Osteocyte (in vitro differentiated cells): ENCODE results near the gene FHL2. TPM values are rescaled to one million over a fixed set of nuclear protein-coding genes. Genes with fewer than 3 reads are reported as not detected.

ENCODE experiments used
- DNase-seq: peaks from one replicate; pipeline ENCODE4 v3.0.0; 2021; ENCODE audit warnings: mixed read lengths; ENCODE audit not compliant: unreplicated experiment; ENCODE audit errors: extremely low spot score
- H3K27ac Mint-ChIP-seq: one replicate; pipeline ENCODE4 v1.8.0; 2021; ENCODE audit warnings: mild to moderate bottlenecking, mixed read lengths; ENCODE audit not compliant: unreplicated experiment
- H3K27me3 Mint-ChIP-seq: one replicate; pipeline ENCODE4 v1.8.0; 2021; ENCODE audit warnings: mixed read lengths; ENCODE audit not compliant: unreplicated experiment
- H3K36me3 Mint-ChIP-seq: one replicate; pipeline ENCODE4 v1.8.0; 2021; ENCODE audit warnings: mixed read lengths; ENCODE audit not compliant: unreplicated experiment
- H3K4me1 Mint-ChIP-seq: one replicate; pipeline ENCODE4 v1.8.0; 2021; ENCODE audit warnings: mixed read lengths; ENCODE audit not compliant: unreplicated experiment
- H3K4me3 Mint-ChIP-seq: one replicate; pipeline ENCODE4 v1.8.0; 2021; ENCODE audit warnings: mild to moderate bottlenecking, moderate library complexity, mixed read lengths; ENCODE audit not compliant: unreplicated experiment
- H3K9me3 Mint-ChIP-seq: one replicate; pipeline ENCODE4 v1.8.0; 2021; ENCODE audit warnings: mixed read lengths; ENCODE audit not compliant: unreplicated experiment
- CTCF ChIP-seq: fragments of 200-600 bp; sonication (generic); IDR thresholded peaks from 2 replicates; pipeline ENCODE4 v1.5.0; 2021; ENCODE audit warnings: antibody characterized with exemption, mild to moderate bottlenecking, moderate library complexity
- total RNA-seq: library from RNA; stranded (reverse); gene quantifications from 2 replicates; pipeline ENCODE4 v1.2.1, GENCODE V29; 2021

The FHL2 gene
- total RNA-seq, 1 donor from 2014 or later: 76.8 TPM

- Mint-ChIP-seq H3K27me3 (no peaks in the 10 kb centered on the region), H3K4me3 (no peak overlapping the region), H3K27ac (no peak overlapping the region), H3K36me3 (no peaks in the 10 kb centered on the region), H3K9me3 (no peaks in the 10 kb centered on the region), H3K4me1 (peaks cover 31% of the 10 kb centered on the region)
- DNase-seq: no peak
- TF ChIP-seq CTCF: peak; percentile 25
These were observed 5.2 kb upstream of the FHL2 start for GRCh38 chr2:105403783-105404698.

GRCh38 chr2:105403241-105403782 is 4.5 kb upstream of the FHL2 start:
- DNase-seq: no peak
- no peak for TF ChIP-seq CTCF
- Mint-ChIP-seq H3K27ac (no peak overlapping the region), H3K4me3 (no peak overlapping the region), H3K36me3 (no peaks in the 10 kb centered on the region), H3K27me3 (no peaks in the 10 kb centered on the region), H3K9me3 (no peaks in the 10 kb centered on the region), H3K4me1 (peaks cover 31% of the 10 kb centered on the region)

- Mint-ChIP-seq H3K36me3 (no peaks in the 10 kb centered on the region), H3K27me3 (no peaks in the 10 kb centered on the region), H3K4me1 (peaks cover 34% of the 10 kb centered on the region), H3K4me3 (no peak overlapping the region), H3K9me3 (no peaks in the 10 kb centered on the region), H3K27ac (no peak overlapping the region)
- TF ChIP-seq CTCF: no peak
- no peak for DNase-seq
These were observed 4.0 kb upstream of the FHL2 start for GRCh38 chr2:105402809-105403208.

- no peak overlapping the region for H3K4me3 Mint-ChIP-seq
- DNase-seq: no peak
- H3K27me3 Mint-ChIP-seq: no peaks in the 10 kb centered on the region
- H3K36me3 Mint-ChIP-seq: no peaks in the 10 kb centered on the region
- H3K27ac Mint-ChIP-seq: no peak overlapping the region
- no peaks in the 10 kb centered on the region for H3K9me3 Mint-ChIP-seq
- TF ChIP-seq CTCF: no peak
- H3K4me1 Mint-ChIP-seq: peaks cover 42% of the 10 kb centered on the region
These were observed 3.0 kb upstream of the FHL2 start for GRCh38 chr2:105401867-105402266.

- Mint-ChIP-seq H3K27me3 (no peaks in the 10 kb centered on the region), H3K27ac (no peak overlapping the region), H3K9me3 (no peaks in the 10 kb centered on the region), H3K4me1 (peaks cover 50% of the 10 kb centered on the region), H3K4me3 (no peak overlapping the region), H3K36me3 (peaks cover 9% of the 10 kb centered on the region)
- TF ChIP-seq CTCF: no peak
- DNase-seq: no peak
These were observed 1.3 kb upstream of the FHL2 start for GRCh38 chr2:105400138-105400540.
